GM23338 (cell line): ENCODE results near the gene SEC16A. TPM values are rescaled to one million over a fixed set of nuclear protein-coding genes. Genes with fewer than 3 reads are reported as not detected.

Source experiments
- ATAC-seq: fragments of 200-7000 bp; cut with Tn5 transposase; 3 replicates; pipeline ENCODE4 v1.9.1; 2020
- DNase-seq: peaks from one replicate; pipeline ENCODE4 v3.0.0-alpha.2; 2015; ENCODE audit warnings: low spot score
- H2AFZ ChIP-seq: fragments of 200-600 bp; sonication (generic); 2 replicates; pipeline ENCODE4 v1.8.0; 2016; ENCODE audit warnings: antibody characterized with exemption, mild to moderate bottlenecking, moderate library complexity
- H3F3A ChIP-seq: fragments of 200-600 bp; sonication (generic); replicated peaks from 2 replicates; pipeline ENCODE4 v1.8.0; 2017; ENCODE audit warnings: antibody characterized with exemption, mixed run types, low read depth
- H3K27ac ChIP-seq: fragments of 200-600 bp; sonication (generic); 2 replicates; pipeline ENCODE4 v1.6.1; 2016; ENCODE audit warnings: low read depth
- H3K27me3 ChIP-seq: fragments of 200-600 bp; sonication (generic); 2 replicates; pipeline ENCODE4 v1.8.0; 2016; ENCODE audit warnings: mild to moderate bottlenecking, mixed run types, moderate library complexity; ENCODE audit not compliant: insufficient read depth
- H3K36me3 ChIP-seq: fragments of 200-600 bp; sonication (generic); 2 replicates; pipeline ENCODE4 v1.8.0; 2016; ENCODE audit warnings: mild to moderate bottlenecking; ENCODE audit not compliant: insufficient read depth
- H3K4me1 ChIP-seq: fragments of 200-600 bp; sonication (generic); 2 replicates; pipeline ENCODE4 v1.8.0; 2016; ENCODE audit warnings: mild to moderate bottlenecking, moderate library complexity; ENCODE audit not compliant: insufficient read depth
- H3K4me2 ChIP-seq: fragments of 200-600 bp; sonication (generic); 2 replicates; pipeline ENCODE4 v1.7.1; 2017; ENCODE audit warnings: mixed run types
- H3K4me3 ChIP-seq: fragments of 200-600 bp; sonication (generic); 2 replicates; pipeline ENCODE4 v1.6.1; 2016; ENCODE audit warnings: mixed run types
- H3K79me2 ChIP-seq: fragments of 200-600 bp; sonication (generic); replicated peaks from 2 replicates; pipeline ENCODE4 v1.8.0; 2017; ENCODE audit warnings: mild to moderate bottlenecking; ENCODE audit not compliant: insufficient read depth
- H3K9me2 ChIP-seq: fragments of 200-600 bp; sonication (generic); 2 replicates; pipeline ENCODE4 v1.8.0; 2017; ENCODE audit not compliant: insufficient read depth
- H4K20me1 ChIP-seq: fragments of 200-600 bp; sonication (generic); replicated peaks from 2 replicates; pipeline ENCODE4 v1.8.0; 2017; ENCODE audit warnings: mild to moderate bottlenecking; ENCODE audit not compliant: insufficient read depth
- H3K27ac Mint-ChIP-seq: 2 replicates; pipeline ENCODE4 v1.8.0; 2020; ENCODE audit warnings: inconsistent platforms, mild to moderate bottlenecking, moderate library complexity, mixed read lengths
- H3K27me3 Mint-ChIP-seq: 3 replicates; pipeline ENCODE4 v1.8.0; 2022; ENCODE audit warnings: low read depth, mild to moderate bottlenecking, moderate library complexity, mixed read lengths, inconsistent platforms; ENCODE audit not compliant: insufficient read depth, poor library complexity
- H3K36me3 Mint-ChIP-seq: 3 replicates; pipeline ENCODE4 v1.8.0; 2021; ENCODE audit warnings: low read depth, mild to moderate bottlenecking, inconsistent platforms, moderate library complexity, mixed read lengths
- H3K4me1 Mint-ChIP-seq: 3 replicates; pipeline ENCODE4 v1.8.0; 2020; ENCODE audit warnings: mild to moderate bottlenecking, inconsistent platforms, mixed read lengths
- H3K4me3 Mint-ChIP-seq: 3 replicates; pipeline ENCODE4 v1.8.0; 2021; ENCODE audit warnings: moderate library complexity, mild to moderate bottlenecking, inconsistent platforms, mixed read lengths
- H3K9me3 Mint-ChIP-seq: 3 replicates; pipeline ENCODE4 v1.8.0; 2020; ENCODE audit warnings: moderate library complexity, mild to moderate bottlenecking, inconsistent platforms, mixed read lengths
- CREB1 ChIP-seq: fragments of 250-450 bp; sonication (Bioruptor Pico); IDR thresholded peaks from 2 replicates; pipeline ENCODE4 v1.5.0; 2020; ENCODE audit warnings: low read depth, mild to moderate bottlenecking, moderate library complexity
- JUNB ChIP-seq: IDR thresholded peaks from one replicate; pipeline ENCODE4 v1.6.1; 2016; ENCODE audit warnings: antibody characterized with exemption; ENCODE audit not compliant: unreplicated experiment
- POLR2AphosphoS5 ChIP-seq: IDR thresholded peaks from 2 replicates; pipeline ENCODE4 v1.6.1; 2016; ENCODE audit warnings: antibody characterized with exemption, low read depth
- ZNF114 ChIP-seq: fragments of 250-450 bp; sonication (Bioruptor Pico); IDR thresholded peaks from 2 replicates; pipeline ENCODE4 v1.5.0; 2020; ENCODE audit warnings: mild to moderate bottlenecking, moderate library complexity
- ZNF331 ChIP-seq: fragments of 250-450 bp; sonication (Bioruptor Pico); IDR thresholded peaks from 2 replicates; pipeline ENCODE4 v1.5.0; 2020; ENCODE audit warnings: low read depth, mild to moderate bottlenecking, moderate library complexity
- polyA plus RNA-seq: library from polyadenylated mRNA; unstranded; fragments of >200 nt; fragmentation: Nextera tagmentation; extraction: Ambion mirVana; gene quantifications from 2 replicates; pipeline ENCODE4 v1.2.1, GENCODE V29; 2016
- total RNA-seq: library from RNA; depleted of rRNA; stranded (reverse); fragments of >200 nt; shearing (Covaris generic); gene quantifications from 2 replicates; pipeline ENCODE4 v1.2.3, GENCODE V29; 2014
- TF ChIP-seq, protein P1 (sequence below), 2 experiments: fragments of 200-600 bp in 1 of 2; sonication (generic) in 1 of 2; conservative IDR thresholded peaks; 2 replicates each; pipeline versions ENCODE4 v1.5.1 to v1.6.1; 2016 to 2017; ENCODE audit warnings: antibody characterized with exemption in 2 of 2, low read depth in 2 of 2, mild to moderate bottlenecking in 2 of 2, moderate library complexity in 1 of 2

The SEC16A gene
- total and polyA plus RNA-seq, 2 experiments from 2014 or later, result 34.0 to 59.2 TPM

DNA sequence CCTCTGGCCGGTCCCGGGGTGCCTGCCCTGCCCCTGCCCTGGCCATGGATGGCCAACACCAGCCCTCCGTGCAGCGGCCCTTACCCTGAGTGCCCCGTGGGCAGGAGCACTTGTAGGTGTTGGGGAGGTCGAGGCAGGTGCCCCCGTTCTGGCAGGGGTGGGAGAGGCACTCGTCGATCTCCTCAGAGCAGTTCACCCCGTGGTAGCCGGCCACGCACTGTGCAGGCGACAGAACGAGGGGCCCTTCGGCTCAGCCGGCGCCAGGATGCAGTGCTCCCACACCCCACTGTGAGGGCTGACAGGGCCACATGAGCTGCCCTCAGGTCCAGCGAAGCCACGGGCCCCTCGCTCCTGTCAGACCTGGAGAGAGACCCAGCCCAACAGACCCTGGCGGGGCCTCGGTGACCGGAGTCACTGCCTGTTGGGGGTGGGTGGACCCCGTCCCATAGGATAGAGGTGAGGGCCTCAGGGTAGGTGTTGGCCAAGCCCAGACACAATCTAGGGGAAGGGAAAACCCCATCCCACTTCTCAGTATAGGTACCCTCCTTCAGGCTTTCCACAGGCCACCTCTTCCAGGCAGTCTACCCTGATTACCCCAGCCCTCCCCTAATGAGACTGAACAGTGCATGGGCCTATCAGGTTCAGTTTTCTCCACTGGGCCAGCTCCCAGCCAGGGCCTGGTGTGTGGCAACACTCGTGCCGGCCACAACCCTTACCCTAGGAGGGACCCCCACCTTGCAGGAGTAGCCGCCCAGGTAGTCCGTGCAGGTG, 24.6 kb upstream of the SEC16A start:
- Histone ChIP-seq H3K4me1 (no peaks in the 10 kb centered on the region), H3F3A (no peaks in the 10 kb centered on the region), H4K20me1 (no peaks in the 10 kb centered on the region; the same call in 1 of the 2 replicates), H3K4me2 (no peak overlapping the region), H3K9me2 (no peaks in the 10 kb centered on the region), H2AFZ (no peak overlapping the region), H3K4me3 (no peak overlapping the region), H3K79me2 (no peaks in the 10 kb centered on the region), H3K27ac (no peak overlapping the region), H3K27me3 (no peaks in the 10 kb centered on the region), H3K36me3 (peaks cover 18% of the 10 kb centered on the region; the same call in 1 of the 2 replicates)
- Mint-ChIP-seq H3K36me3 (peaks cover 46% of the 10 kb centered on the region), H3K9me3 (no peaks in the 10 kb centered on the region), H3K27ac (no peak overlapping the region), H3K27me3 (peaks cover 8% of the 10 kb centered on the region), H3K4me1 (no peaks in the 10 kb centered on the region; the same call in 2 of the 3 replicates), H3K4me3 (no peak overlapping the region)
- ATAC-seq (no peak), DNase-seq (no peak)
- TF ChIP-seq ZNF114 (CRISPR knock-in tag) (no peak), JUNB (no peak), CREB1 (CRISPR knock-in tag) (no peak), ZNF331 (no peak)

DNA sequence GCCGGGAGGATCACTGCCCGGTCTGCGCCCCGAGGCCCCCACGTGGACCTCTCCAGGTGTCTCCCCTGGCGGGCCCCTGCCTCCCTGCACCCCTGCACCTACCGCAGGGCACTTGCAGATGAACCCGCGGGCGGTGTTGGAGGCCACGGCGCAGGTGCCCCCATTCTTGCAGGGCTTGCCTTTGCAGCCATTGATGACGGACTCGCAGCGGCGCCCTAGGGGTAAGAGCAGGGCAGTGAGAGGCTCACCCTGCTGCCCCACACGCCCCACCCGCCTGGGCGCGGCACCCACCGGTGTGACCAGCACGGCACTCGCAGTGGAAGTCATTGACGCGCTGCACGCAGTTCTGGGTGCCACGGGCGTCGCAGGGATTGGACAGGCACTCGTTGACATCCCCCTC, 23.6 kb upstream of the SEC16A start:
- H3K27ac ChIP-seq, result no peak overlapping the region
- Mint-ChIP-seq H3K36me3 (peaks cover 47% of the 10 kb centered on the region), H3K27ac (no peak overlapping the region), H3K27me3 (peaks cover 8% of the 10 kb centered on the region), H3K4me1 (no peaks in the 10 kb centered on the region; the same call in 2 of the 3 replicates), H3K4me3 (no peak overlapping the region), H3K9me3 (no peaks in the 10 kb centered on the region)
- H3K4me2 ChIP-seq, result no peak overlapping the region
- H3K36me3 ChIP-seq, result peaks cover 12% of the 10 kb centered on the region; the same call in 1 of the 2 replicates
- no peaks in the 10 kb centered on the region for H3K79me2 ChIP-seq
- H3K9me2 ChIP-seq, result no peaks in the 10 kb centered on the region
- H3K4me3 ChIP-seq, result no peak overlapping the region
- H3K4me1 ChIP-seq, result no peaks in the 10 kb centered on the region
- no peaks in the 10 kb centered on the region for H3F3A ChIP-seq
- H3K27me3 ChIP-seq, result no peaks in the 10 kb centered on the region
- ATAC-seq, result no peak
- TF ChIP-seq JUNB, result no peak
- TF ChIP-seq, protein P1, sequence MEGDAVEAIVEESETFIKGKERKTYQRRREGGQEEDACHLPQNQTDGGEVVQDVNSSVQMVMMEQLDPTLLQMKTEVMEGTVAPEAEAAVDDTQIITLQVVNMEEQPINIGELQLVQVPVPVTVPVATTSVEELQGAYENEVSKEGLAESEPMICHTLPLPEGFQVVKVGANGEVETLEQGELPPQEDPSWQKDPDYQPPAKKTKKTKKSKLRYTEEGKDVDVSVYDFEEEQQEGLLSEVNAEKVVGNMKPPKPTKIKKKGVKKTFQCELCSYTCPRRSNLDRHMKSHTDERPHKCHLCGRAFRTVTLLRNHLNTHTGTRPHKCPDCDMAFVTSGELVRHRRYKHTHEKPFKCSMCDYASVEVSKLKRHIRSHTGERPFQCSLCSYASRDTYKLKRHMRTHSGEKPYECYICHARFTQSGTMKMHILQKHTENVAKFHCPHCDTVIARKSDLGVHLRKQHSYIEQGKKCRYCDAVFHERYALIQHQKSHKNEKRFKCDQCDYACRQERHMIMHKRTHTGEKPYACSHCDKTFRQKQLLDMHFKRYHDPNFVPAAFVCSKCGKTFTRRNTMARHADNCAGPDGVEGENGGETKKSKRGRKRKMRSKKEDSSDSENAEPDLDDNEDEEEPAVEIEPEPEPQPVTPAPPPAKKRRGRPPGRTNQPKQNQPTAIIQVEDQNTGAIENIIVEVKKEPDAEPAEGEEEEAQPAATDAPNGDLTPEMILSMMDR (conservative IDR thresholded peaks at IDR 0.05; ENCODE audit: low read depth in 2 of 2), result no peak
- no peak for TF ChIP-seq CREB1 (CRISPR knock-in tag)
- TF ChIP-seq POLR2AphosphoS5, result no peak
- no peak overlapping the region for H2AFZ ChIP-seq
- H4K20me1 ChIP-seq, result no peaks in the 10 kb centered on the region
- DNase-seq, result no peak
